ENCODE data around the gene CMPK1. TPM values are rescaled to one million over a fixed set of nuclear protein-coding genes. Genes with fewer than 3 reads are reported as not detected.

The CMPK1 gene
- total and polyA plus RNA-seq, 2 donors (not counting 3 experiments of a cell fraction or from before 2014, with no cell fraction given) = 16.4 to 79.6 TPM

DNA sequence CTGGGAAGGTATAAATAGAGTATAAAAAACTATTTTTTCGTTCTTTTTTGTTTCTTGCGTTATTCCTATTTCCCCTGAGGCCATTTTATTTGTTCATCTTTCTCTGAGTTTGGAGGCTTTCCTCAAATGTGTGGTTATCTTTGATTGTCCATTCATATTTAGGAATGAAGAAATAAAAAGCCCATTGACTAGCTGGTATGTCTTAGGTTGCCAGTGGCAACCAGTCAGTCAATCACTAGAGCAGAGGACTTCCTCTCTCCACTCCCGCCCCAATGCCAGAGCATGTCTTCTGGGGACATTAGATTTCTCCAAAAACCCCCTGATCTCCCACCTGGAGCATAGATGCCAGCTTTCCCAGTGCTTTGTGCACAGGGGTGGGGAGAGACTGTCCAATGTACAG is 61.8 kb downstream of the CMPK1 start:
- H3K36me3 ChIP-seq (ENCODE audit: control insufficient read depth in 2 of 2, extremely low read depth in 1 of 2, insufficient read depth in 2 of 2, low read length in 2 of 2) = no peaks in the 10 kb centered on the region
- no peak overlapping the region for H3K27ac ChIP-seq (ENCODE audit: insufficient read depth, low read depth, low read length)
- H3K9me3 ChIP-seq (replicated peaks; ENCODE audit: control insufficient read depth, insufficient read depth, low read length) = no peaks in the 10 kb centered on the region
- no peak overlapping the region for H2AFZ ChIP-seq (ENCODE audit: low read depth, low read length)
- no peak overlapping the region for H3K4me3 ChIP-seq (replicated peaks in 1 of 3; ENCODE audit: insufficient read depth in 1 of 3, low read depth in 1 of 3, low read length in 3 of 3)
- peaks cover 2 to 5% of the 10 kb centered on the region in 2 experiments for H3K27me3 ChIP-seq (ENCODE audit: control insufficient read depth in 2 of 2, insufficient read depth in 2 of 2, low read length in 2 of 2)
- H3K9me1 ChIP-seq (replicated peaks; ENCODE audit: control insufficient read depth, extremely low read depth, insufficient read depth, low read length) = no peaks in the 10 kb centered on the region
- H3K9ac ChIP-seq (replicated peaks; ENCODE audit: extremely low read depth, insufficient read depth, low read length) = no peak overlapping the region
- no peaks in the 10 kb centered on the region for H3K4me1 ChIP-seq (ENCODE audit: control insufficient read depth, extremely low read depth, insufficient read depth, low read length)
- no peaks in the 10 kb centered on the region for H4K20me1 ChIP-seq (replicated peaks; ENCODE audit: control insufficient read depth, extremely low read depth, insufficient read depth, low read length)
- dilution Hi-C loops (cut with MboI; ENCODE audit: extremely low pct_ligation_motif_present, low sequenced_read_pairs) = no loop called here
- H3K79me2 ChIP-seq (ENCODE audit: control insufficient read depth, insufficient read depth, low read length) = no peaks in the 10 kb centered on the region
- DNase-seq (ENCODE audit: low read depth, low spot score) = no peak
- no peak overlapping the region for H3K4me2 ChIP-seq (ENCODE audit: insufficient read depth, low read length)
- intact Hi-C loops (cut with micrococcal nuclease) = no loop called here
- FAIRE-seq = no peak
- ChIA-PET POLR2A (no interaction called here), CTCF (interaction anchor here (0.9 to 1.4 kb wide), 3 partner anchors 9 to 331 kb away, joined by 3 read pairs; no protein-coding TSS in a partner anchor)
- no TSS peak for BruUV-seq (replicated peaks)
- TF ChIP-seq, protein P1, sequence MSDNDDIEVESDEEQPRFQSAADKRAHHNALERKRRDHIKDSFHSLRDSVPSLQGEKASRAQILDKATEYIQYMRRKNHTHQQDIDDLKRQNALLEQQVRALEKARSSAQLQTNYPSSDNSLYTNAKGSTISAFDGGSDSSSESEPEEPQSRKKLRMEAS (IDR thresholded peaks at IDR 0.05; ENCODE audit: insufficient read depth, insufficient read length) = no peak
- TF ChIP-seq GATA2 (IDR thresholded peaks at IDR 0.05; ENCODE audit: insufficient read depth, insufficient read length, low read depth, low read length) (no peak), EZH2 (IDR thresholded peaks at IDR 0.05; ENCODE audit: borderline replicate concordance, low read depth, low read length, severe bottlenecking) (no peak), POLR2A (IDR thresholded peaks at IDR 0.05; ENCODE audit: low read depth, low read length) (no peak), POLR2AphosphoS5 (IDR thresholded peaks at IDR 0.05; ENCODE audit: insufficient read depth, low read depth, low read length) (no peak), MYC (IDR thresholded peaks at IDR 0.05; ENCODE audit: low read depth, low read length) (no peak), FOS (IDR thresholded peaks at IDR 0.05; ENCODE audit: borderline replicate concordance, insufficient read depth, low read length) (no peak), JUN (IDR thresholded peaks at IDR 0.05; ENCODE audit: borderline replicate concordance, insufficient read depth, insufficient read length, low read depth) (no peak)
- TF ChIP-seq, protein P2, sequence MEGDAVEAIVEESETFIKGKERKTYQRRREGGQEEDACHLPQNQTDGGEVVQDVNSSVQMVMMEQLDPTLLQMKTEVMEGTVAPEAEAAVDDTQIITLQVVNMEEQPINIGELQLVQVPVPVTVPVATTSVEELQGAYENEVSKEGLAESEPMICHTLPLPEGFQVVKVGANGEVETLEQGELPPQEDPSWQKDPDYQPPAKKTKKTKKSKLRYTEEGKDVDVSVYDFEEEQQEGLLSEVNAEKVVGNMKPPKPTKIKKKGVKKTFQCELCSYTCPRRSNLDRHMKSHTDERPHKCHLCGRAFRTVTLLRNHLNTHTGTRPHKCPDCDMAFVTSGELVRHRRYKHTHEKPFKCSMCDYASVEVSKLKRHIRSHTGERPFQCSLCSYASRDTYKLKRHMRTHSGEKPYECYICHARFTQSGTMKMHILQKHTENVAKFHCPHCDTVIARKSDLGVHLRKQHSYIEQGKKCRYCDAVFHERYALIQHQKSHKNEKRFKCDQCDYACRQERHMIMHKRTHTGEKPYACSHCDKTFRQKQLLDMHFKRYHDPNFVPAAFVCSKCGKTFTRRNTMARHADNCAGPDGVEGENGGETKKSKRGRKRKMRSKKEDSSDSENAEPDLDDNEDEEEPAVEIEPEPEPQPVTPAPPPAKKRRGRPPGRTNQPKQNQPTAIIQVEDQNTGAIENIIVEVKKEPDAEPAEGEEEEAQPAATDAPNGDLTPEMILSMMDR (IDR thresholded peaks at IDR 0.05; ENCODE audit: extremely low read depth in 1 of 2, insufficient read depth in 1 of 2, low read depth in 1 of 2, low read length in 2 of 2) = no peak
